GM10847 (cell line): ENCODE data around the gene HS2ST1.

Experiments
- POLR2A ChIP-seq: IDR thresholded peaks from 2 replicates; pipeline ENCODE4 v1.6.1; 2011; ENCODE audit not compliant: insufficient read length; ENCODE audit errors: extremely low read depth

The HS2ST1 gene

GRCh38 chr1:86990826-86991225 lies 76.4 kb downstream of the HS2ST1 start:
- no peak for TF ChIP-seq POLR2A

GRCh38 chr1:86991549-86992186 lies 77.2 kb downstream of the HS2ST1 start:
- TF ChIP-seq POLR2A = no peak

GRCh38 chr1:86992861-86993260 lies 78.4 kb downstream of the HS2ST1 start:
- no peak for TF ChIP-seq POLR2A

- no peak for TF ChIP-seq POLR2A
Observed at GRCh38 chr1:86993269-86993985, 79.0 kb downstream of the HS2ST1 start.

- no peak for TF ChIP-seq POLR2A
Observed at GRCh38 chr1:86994061-86994460, 79.6 kb downstream of the HS2ST1 start.

- no peak for TF ChIP-seq POLR2A
Observed at GRCh38 chr1:86997538-86997937, 83.1 kb downstream of the HS2ST1 start.

GRCh38 chr1:86998280-86998679 lies 83.8 kb downstream of the HS2ST1 start:
- no peak for TF ChIP-seq POLR2A

- TF ChIP-seq POLR2A = no peak
Observed at GRCh38 chr1:86998727-86999126, 84.3 kb downstream of the HS2ST1 start.

- TF ChIP-seq POLR2A = no peak
Observed at GRCh38 chr1:87000460-87000859, 86.0 kb downstream of the HS2ST1 start.

- TF ChIP-seq POLR2A = no peak
Observed at GRCh38 chr1:87004857-87005256, 90.4 kb downstream of the HS2ST1 start.

GRCh38 chr1:87007323-87007722 lies 92.9 kb downstream of the HS2ST1 start:
- TF ChIP-seq POLR2A = no peak

- TF ChIP-seq POLR2A = no peak
Observed at GRCh38 chr1:87017998-87018672, 103.7 kb downstream of the HS2ST1 start.

- TF ChIP-seq POLR2A = no peak
Observed at GRCh38 chr1:87023326-87023725, 108.9 kb downstream of the HS2ST1 start.

GRCh38 chr1:87024936-87025540 lies 110.6 kb downstream of the HS2ST1 start:
- no peak for TF ChIP-seq POLR2A

GRCh38 chr1:87028576-87028975 lies 114.1 kb downstream of the HS2ST1 start:
- TF ChIP-seq POLR2A = no peak
